Nephron progenitor cell (in vitro differentiated cells): ENCODE measurements around the gene SYCN.

Experiments
- DNase-seq: peaks from one replicate; pipeline ENCODE4 v3.0.0; 2021
- H3K27ac Mint-ChIP-seq: 2 replicates; pipeline ENCODE4 v1.8.0; 2021; ENCODE audit warnings: mild to moderate bottlenecking, moderate library complexity, mixed read lengths
- H3K27me3 Mint-ChIP-seq: 2 replicates; pipeline ENCODE4 v1.8.0; 2021; ENCODE audit warnings: mild to moderate bottlenecking, low read depth, mixed read lengths; ENCODE audit not compliant: poor library complexity
- H3K36me3 Mint-ChIP-seq: 2 replicates; pipeline ENCODE4 v1.8.0; 2021; ENCODE audit warnings: low read depth, mixed read lengths
- H3K4me1 Mint-ChIP-seq: 2 replicates; pipeline ENCODE4 v1.8.0; 2021; ENCODE audit warnings: mixed read lengths
- H3K4me3 Mint-ChIP-seq: 2 replicates; pipeline ENCODE4 v1.8.0; 2021; ENCODE audit warnings: mild to moderate bottlenecking, moderate library complexity, mixed read lengths
- H3K9me3 Mint-ChIP-seq: 2 replicates; pipeline ENCODE4 v1.8.0; 2021; ENCODE audit warnings: mild to moderate bottlenecking, moderate library complexity, mixed read lengths
- TF ChIP-seq, protein P1 (sequence below): fragments of 200-600 bp; sonication (generic); IDR thresholded peaks from 2 replicates; pipeline ENCODE4 v1.5.0; 2021; ENCODE audit warnings: antibody characterized with exemption

The SYCN gene

GRCh38 chr19:39157997-39158389 lies 46.1 kb downstream of the SYCN start:
- Mint-ChIP-seq H3K27me3 (no peaks in the 10 kb centered on the region), H3K4me3 (no peak overlapping the region), H3K9me3 (peaks cover 4% of the 10 kb centered on the region), H3K4me1 (peaks cover 59% of the 10 kb centered on the region), H3K27ac (peak overlapping the region; percentile 21), H3K36me3 (peaks cover 8% of the 10 kb centered on the region)
- TF ChIP-seq, protein P1, sequence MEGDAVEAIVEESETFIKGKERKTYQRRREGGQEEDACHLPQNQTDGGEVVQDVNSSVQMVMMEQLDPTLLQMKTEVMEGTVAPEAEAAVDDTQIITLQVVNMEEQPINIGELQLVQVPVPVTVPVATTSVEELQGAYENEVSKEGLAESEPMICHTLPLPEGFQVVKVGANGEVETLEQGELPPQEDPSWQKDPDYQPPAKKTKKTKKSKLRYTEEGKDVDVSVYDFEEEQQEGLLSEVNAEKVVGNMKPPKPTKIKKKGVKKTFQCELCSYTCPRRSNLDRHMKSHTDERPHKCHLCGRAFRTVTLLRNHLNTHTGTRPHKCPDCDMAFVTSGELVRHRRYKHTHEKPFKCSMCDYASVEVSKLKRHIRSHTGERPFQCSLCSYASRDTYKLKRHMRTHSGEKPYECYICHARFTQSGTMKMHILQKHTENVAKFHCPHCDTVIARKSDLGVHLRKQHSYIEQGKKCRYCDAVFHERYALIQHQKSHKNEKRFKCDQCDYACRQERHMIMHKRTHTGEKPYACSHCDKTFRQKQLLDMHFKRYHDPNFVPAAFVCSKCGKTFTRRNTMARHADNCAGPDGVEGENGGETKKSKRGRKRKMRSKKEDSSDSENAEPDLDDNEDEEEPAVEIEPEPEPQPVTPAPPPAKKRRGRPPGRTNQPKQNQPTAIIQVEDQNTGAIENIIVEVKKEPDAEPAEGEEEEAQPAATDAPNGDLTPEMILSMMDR, result no peak
- no peak for DNase-seq

DNA sequence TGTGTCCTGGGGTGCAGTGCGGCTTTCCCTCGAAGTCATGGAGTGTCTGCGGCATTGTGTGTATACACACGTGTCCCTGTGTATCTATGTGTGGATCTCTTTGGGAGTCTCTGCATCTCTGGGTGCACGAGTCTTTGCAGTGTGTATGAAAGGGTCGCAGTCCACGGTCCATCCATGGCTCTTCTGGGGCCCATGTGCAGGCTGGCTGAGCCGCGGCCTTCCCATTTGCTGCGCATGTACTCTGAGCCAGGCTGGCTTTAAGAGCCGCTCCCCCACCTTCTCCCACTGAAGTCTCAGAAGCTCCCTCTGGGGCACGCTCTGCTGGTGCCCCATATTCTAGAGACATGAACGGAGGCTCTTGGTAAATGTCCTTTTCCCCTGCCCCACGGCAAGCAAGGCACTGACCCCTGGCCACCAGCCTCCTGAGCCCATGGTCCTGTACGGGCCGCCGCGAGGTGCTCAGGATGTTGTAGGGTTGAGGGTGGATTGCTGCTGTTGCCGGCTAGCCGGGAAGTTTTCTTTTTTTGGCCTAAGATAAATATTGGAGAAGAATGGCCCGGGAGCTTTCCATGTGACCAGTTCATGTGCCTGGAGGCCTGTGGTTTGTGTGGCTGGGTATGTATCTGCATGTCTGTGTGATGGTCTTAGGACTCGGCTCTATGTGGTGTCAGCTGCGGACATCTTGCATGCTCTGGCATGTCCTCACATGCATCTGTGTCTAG lies 46.6 kb downstream of the SYCN start:
- Mint-ChIP-seq H3K27ac (peak overlapping the region; percentile 72), H3K36me3 (peaks cover 8% of the 10 kb centered on the region), H3K4me1 (peaks cover 53% of the 10 kb centered on the region), H3K27me3 (no peaks in the 10 kb centered on the region), H3K9me3 (peaks cover 4% of the 10 kb centered on the region), H3K4me3 (no peak overlapping the region)
- DNase-seq, result no peak
- TF ChIP-seq, protein P1, result no peak

DNA sequence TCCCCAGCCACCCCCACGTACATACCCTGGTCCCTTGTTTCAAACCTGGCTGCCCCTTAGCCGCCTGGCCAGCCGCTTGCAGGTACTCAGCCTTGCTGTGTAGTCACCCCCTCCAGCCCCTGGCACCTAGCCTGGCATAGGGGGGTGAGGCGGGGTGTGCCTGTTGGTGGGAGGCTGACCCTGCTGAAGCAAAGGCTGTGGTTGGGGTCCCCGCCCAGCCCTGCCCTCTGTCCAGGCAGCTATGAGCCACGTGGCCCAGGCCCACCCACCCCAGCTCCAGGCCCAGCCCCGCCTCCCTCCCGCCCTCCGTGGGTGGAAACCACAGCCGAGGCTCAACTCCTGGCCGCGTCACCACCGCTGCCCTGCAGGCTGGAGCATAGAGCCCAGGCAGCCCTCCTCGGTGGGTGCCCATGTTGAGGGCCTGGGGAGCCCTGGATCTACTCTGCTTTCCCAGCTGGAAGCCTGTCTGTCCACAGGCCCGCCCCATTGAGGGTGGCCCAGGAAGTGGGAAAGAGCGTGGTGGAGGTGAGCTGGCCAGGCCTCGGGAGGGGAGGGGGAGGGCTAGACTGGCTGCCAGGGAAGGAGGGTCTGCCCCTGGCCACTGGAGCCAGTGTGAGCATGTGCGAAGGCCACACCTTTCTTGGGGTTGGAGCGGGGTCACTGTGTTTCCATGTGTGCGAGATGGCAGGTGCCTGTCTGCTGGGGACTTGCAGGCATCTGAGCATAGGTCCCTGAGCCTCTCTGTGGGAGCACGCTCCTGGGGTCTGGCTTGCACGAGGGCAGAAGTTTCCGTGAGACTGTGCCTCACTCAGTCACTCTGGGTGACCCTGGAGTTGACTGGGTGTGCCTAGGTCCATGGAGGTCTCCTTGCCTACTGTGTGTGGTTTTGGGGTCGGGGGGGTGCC lies 47.5 kb downstream of the SYCN start:
- Mint-ChIP-seq H3K27ac (peak overlapping the region; percentile 72), H3K27me3 (no peaks in the 10 kb centered on the region), H3K9me3 (peaks cover 4% of the 10 kb centered on the region), H3K4me3 (no peak overlapping the region), H3K4me1 (peaks cover 52% of the 10 kb centered on the region), H3K36me3 (peaks cover 8% of the 10 kb centered on the region)
- TF ChIP-seq, protein P1, result no peak
- no peak for DNase-seq

GRCh38 chr19:39155741-39156140 lies 48.3 kb downstream of the SYCN start:
- Mint-ChIP-seq H3K9me3 (peaks cover 4% of the 10 kb centered on the region), H3K36me3 (peaks cover 8% of the 10 kb centered on the region), H3K27me3 (no peaks in the 10 kb centered on the region), H3K4me3 (no peak overlapping the region), H3K27ac (peak overlapping the region; percentile 78), H3K4me1 (peaks cover 52% of the 10 kb centered on the region)
- TF ChIP-seq, protein P1, result no peak
- DNase-seq, result no peak

- TF ChIP-seq, protein P1, result no peak
- Mint-ChIP-seq H3K9me3 (peaks cover 4% of the 10 kb centered on the region), H3K4me3 (no peak overlapping the region), H3K4me1 (peaks cover 48% of the 10 kb centered on the region), H3K27me3 (no peaks in the 10 kb centered on the region), H3K27ac (no peak overlapping the region), H3K36me3 (peaks cover 9% of the 10 kb centered on the region)
- no peak for DNase-seq
These were observed 48.9 kb downstream of the SYCN start for GRCh38 chr19:39155114-39155700.
